GM18873 (cell line): ENCODE results near the gene CDH3.

ENCODE experiments used
- ATAC-seq: cut with Tn5 transposase; IDR thresholded peaks from one replicate; pipeline ENCODE4 v1.9.1; 2021; ENCODE audit warnings: mild to moderate bottlenecking, moderate library complexity, moderate number of reproducible peaks; ENCODE audit not compliant: unreplicated experiment, low FRiP score

The CDH3 gene

GRCh38 chr16:68733570-68733969, 88.5 kb downstream of the CDH3 start:
- ATAC-seq = no peak

- ATAC-seq = no peak
Observed at GRCh38 chr16:68734782-68735181, 89.7 kb downstream of the CDH3 start.

- no peak for ATAC-seq
Observed at GRCh38 chr16:68736561-68736960, 91.5 kb downstream of the CDH3 start.

- ATAC-seq = no peak
Observed at GRCh38 chr16:68737046-68737729, 92.1 kb downstream of the CDH3 start, which contains the start of gene CDH1. CDH1 (plus strand) TSS chr16:68737292; CDS start chr16:68737416, 124 bp downstream.

- no peak for ATAC-seq
Observed at GRCh38 chr16:68737730-68738629, 92.9 kb downstream of the CDH3 start.

- no peak for ATAC-seq
Observed at GRCh38 chr16:68739964-68740627, 95.0 kb downstream of the CDH3 start.

GRCh38 chr16:68740628-68741346, 95.7 kb downstream of the CDH3 start:
- ATAC-seq = no peak

GRCh38 chr16:68743664-68744063, 98.6 kb downstream of the CDH3 start:
- ATAC-seq = no peak

- no peak for ATAC-seq
Observed at GRCh38 chr16:68744744-68745280, 99.7 kb downstream of the CDH3 start.

- ATAC-seq = no peak
Observed at GRCh38 chr16:68746951-68747350, 101.8 kb downstream of the CDH3 start.

- no peak for ATAC-seq
Observed at GRCh38 chr16:68749432-68749831, 104.3 kb downstream of the CDH3 start.
